GM18499 (cell line): ENCODE measurements around the gene F8.
"Not testable (repeated sequence)": the region's sequence is repeated elsewhere in the genome, so short reads cannot be mapped to it uniquely, and the experiment has no call there.

Experiments
- ATAC-seq: cut with Tn5 transposase; IDR thresholded peaks from one replicate; pipeline ENCODE4 v1.9.1; 2021; ENCODE audit warnings: moderate number of reproducible peaks; ENCODE audit not compliant: insufficient read depth, unreplicated experiment

The F8 gene

DNA sequence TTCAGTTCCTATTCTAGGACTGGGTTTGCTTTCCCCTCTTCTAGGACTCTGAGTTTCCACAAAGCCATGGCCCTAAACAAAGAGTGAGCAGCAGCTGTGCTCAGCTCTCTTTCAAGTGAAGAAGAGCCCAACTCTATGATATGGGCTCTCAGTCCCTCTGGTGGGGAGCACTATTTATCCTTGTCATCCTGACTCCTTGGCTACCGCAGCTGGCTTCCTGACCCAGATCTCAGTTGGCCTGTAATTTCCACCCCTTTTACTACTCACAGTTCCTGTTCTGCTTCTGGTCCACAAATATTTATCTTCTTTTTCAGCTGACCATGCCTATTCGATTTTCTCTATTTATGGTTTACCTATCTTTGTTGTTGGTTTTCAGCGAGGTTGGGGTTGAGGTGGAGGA lies 33.8 kb downstream of the F8 start:
- ATAC-seq: no peak

GRCh38 chrX:154987940-154988339 lies 34.6 kb downstream of the F8 start:
- no peak for ATAC-seq

- no peak for ATAC-seq
These were observed 35.5 kb downstream of the F8 start for GRCh38 chrX:154986826-154987575.

DNA sequence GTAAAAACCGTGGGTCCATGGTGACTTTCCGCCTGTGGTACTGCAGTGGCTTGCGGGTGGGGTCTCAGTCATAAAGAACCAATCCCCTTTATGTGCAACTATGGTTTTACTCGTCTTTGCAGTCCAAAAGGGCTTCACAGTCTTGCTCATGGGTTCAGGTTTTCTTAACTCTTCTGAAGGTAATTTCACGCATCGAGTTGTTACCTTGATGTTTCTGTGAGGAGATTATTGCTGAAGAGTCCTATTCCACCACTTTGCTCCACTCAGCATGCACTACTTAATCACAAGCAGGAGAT lies 41.5 kb downstream of the F8 start:
- no peak for ATAC-seq

DNA sequence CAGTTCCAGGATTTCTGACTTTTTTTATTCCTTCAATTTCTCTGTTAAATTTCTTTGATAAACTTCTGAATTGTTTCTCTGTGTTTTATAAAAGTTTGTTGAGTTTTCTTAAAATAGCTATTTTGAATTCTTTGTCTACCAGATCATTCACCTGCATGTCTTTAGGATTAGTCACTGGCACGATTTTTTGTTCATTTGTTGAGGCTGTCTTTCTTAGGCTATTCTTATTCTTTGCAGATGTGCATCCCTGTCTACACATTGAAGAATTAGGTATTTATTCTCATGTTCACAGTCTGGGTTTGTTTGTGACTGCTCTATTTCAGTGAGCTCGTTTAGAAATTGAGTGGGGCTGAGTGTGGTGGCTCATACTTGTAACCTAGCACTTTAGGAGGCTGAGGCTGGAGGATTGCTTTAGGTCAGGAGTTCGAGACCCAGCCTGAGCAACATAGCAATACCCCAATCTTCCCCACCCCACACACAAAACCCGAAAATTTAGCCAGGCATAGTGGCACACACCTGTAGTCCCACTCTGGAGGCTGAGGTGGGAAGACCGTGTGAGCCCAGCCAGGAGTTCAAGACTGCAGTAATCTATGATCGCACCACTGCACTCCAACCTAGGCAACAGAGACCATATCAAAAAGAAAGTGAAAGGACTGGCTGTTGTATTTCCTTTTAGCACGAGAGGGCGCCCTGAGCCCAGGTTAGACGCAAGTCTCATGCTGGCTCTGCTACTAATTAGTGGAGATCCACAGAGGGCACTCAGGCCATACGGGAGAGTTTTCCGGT lies 42.0 kb downstream of the F8 start:
- peak; percentile 91 for ATAC-seq

DNA sequence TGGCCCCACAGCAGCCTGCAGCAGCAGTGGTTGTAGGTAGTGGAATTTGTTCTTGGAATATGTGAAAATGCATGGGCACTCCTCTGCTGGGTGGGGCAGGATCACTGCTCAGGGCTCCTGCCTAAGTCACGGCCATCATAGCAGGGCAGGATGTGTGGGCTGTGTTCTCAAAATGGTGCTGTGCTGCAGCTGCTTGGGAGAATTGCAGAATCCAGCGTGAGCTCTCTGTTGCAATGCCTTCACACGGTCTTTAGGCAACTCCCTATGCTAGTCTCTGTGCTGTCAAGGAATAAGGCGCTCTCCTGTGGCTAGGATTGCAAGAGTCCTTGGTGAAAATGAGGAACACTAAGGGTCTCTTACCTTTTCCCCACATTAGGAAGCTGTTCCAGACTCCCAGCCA lies 42.9 kb downstream of the F8 start:
- no peak for ATAC-seq

DNA sequence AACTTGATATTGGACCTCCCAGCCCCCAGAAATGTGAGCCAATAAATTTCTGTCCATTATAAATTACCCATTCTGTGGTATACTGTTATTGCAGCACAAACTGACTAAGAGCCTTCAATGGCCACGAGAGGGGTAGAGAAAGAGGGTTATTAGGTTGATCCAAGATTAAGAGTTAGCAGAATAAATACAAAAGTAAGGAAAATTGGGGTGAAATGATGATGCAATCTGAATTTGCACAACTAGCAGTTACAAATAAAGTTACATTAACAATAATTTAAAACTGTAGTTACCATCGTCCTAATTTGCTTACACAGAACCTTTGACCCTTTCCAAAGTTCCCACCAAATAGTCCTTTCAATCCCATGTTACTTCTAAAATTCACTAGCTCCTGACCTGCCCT lies 54.2 kb downstream of the F8 start:
- ATAC-seq: no peak

DNA sequence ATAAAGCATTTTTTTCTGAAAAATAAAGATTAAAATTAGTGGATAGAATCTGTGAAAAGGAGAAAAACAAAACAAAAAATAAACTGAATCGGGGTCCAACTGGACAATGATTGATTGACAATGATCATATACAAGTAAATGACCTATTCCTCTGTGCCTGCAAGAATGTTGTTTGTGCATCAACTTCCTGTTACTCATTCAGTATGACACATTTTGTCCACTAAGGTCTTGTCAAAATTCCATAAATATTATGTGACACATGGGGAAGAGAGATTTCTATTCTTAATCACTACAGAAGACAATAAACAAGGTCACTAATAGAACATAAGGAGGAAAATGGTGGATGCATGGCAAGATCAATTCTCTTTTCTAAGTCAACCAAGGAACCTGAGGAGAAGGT lies 54.9 kb downstream of the F8 start:
- no peak for ATAC-seq

DNA sequence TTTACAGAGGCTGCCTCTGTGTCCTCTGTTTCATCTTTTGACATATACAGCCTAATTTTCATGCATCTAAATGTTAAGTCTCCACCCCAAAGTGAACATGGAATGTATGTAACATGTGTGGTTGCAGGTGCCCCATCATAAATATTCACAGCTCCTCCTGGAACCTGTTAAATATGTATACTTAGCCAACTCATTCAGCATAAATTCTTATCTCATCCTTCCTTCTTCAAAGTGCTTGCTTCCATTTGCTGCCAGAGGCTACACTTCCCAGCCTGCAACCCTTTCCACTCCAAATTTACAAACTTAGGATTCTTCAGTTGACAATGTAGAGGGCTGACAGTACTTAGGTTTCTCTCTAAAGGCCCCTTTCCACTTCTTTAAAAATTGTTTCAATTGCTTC lies 60.6 kb downstream of the F8 start:
- no peak for ATAC-seq

DNA sequence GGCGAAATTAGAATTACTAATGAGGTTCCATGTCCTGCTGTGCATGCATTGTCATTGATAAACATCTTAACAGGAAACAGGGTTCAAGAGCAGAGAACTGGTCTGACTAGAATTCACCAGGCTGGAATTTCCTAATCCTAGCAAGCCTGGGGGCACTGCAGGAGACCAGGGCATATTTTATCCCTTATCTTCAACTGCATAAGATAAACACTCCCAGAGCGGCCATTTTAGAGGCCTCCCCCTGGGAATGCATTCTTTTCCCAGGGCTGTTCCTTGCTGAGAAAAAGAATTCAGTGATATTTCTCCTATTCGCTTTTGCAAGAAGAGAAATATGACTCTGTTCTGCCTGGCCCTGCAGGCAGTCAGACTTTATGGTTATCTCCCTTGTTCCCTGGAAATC lies 66.7 kb downstream of the F8 start:
- ATAC-seq: not testable (repeated sequence)

GRCh38 chrX:154939265-154939664 lies 83.3 kb downstream of the F8 start:
- not testable (repeated sequence) for ATAC-seq

DNA sequence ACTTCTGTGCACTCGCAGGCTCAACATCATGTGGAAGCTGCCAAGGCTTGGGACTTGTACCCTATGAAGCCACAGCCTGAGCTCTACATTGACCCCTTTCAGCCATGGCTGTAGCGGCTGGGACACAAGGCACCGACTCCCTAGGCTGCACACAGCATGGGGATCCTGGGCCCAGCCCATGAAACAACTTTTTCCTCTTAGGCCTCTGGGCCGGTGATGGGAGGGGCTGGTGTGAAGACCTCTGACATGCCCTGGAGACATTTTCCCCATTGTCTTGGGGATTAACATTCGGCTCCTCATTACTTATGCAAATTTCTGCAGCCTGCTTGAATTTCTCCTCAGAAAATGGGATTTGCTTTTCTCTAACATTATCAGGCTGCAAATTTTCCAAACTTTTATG lies 97.8 kb downstream of the F8 start:
- not testable (repeated sequence) for ATAC-seq

DNA sequence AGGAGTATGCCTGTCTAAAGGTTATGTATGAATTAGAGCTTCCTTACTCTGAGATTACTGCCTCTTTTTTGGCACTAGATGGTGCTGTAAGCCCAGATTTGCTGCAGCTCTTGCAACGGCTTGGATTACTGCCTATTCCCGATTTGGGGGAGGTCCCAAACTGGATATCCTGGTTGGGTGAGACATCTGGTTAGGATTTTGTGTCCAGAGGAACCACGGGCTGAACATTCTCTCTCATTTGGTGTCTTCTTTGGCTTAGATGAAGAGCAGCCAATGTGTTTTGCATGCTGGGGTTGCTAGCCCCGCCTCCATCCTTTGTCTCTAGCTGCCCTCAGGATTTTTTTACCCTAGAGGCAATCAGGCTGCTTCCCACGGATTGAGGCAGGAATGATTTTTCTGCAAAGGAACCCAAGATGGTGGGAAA lies 104.5 kb downstream of the F8 start:
- no peak for ATAC-seq

- ATAC-seq: no peak
These were observed 108.5 kb downstream of the F8 start for GRCh38 chrX:154914052-154914451.

GRCh38 chrX:154910528-154910927 lies 112.0 kb downstream of the F8 start:
- not testable (repeated sequence) for ATAC-seq

DNA sequence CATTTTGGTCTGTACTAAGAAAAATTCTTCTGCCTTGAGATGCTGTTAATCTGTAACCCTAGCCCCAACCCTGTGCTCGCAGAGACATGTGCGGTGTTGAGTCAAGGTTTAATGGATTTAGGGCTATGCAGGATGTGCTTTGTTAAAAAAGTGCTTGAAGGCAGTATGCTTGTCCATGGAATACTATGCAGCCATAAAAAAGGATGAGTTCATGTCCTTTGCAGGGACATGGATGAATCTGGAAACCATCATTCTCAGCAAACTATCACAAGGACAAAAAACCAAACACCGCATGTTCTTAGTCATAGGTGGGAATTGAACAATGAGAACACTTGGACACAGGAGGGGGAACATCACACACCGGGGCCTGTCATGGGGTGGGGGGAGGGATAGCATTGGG lies 112.5 kb downstream of the F8 start:
- ATAC-seq: not testable (repeated sequence)

GRCh38 chrX:154908821-154909220 lies 113.7 kb downstream of the F8 start:
- ATAC-seq: no peak

GRCh38 chrX:154902408-154902807 lies 120.1 kb downstream of the F8 start:
- no peak for ATAC-seq

DNA sequence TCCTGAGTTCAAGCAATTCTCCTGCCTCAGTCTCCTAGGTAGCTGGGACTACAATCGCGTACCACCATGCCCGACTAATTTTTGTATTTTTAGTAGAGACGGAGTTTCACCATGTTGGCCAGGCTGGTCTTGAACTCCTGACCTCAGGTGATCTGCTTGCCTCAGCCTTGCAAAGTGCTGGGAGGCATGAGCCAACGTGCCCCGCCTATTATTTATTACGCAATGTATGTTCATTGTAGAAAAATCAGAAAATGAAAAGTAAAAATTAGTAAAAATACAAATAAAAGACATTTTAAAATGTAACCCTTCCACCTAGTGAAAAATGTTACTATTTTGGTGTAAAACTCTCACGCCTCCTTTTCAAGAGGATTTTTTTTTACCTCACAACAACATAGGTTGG lies 122.2 kb downstream of the F8 start:
- no peak for ATAC-seq

DNA sequence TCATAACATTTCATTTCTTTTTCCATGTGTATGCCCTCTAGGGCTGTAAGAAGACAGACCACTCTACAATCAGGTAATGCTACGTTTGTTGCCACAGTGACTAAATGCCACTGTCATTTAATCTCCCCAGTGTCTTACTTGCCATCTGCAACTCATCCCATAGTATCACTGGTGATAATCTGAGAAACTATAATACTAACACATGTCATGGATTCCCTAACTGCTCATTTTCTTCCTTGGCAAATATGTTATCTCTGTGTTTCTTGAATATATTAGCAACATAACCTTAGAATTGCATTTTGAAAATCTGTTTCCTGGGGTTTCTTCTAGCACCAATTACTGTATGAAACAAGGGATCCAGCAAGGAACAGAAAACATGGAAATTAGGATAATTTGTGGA lies 130.2 kb downstream of the F8 start:
- no peak for ATAC-seq

DNA sequence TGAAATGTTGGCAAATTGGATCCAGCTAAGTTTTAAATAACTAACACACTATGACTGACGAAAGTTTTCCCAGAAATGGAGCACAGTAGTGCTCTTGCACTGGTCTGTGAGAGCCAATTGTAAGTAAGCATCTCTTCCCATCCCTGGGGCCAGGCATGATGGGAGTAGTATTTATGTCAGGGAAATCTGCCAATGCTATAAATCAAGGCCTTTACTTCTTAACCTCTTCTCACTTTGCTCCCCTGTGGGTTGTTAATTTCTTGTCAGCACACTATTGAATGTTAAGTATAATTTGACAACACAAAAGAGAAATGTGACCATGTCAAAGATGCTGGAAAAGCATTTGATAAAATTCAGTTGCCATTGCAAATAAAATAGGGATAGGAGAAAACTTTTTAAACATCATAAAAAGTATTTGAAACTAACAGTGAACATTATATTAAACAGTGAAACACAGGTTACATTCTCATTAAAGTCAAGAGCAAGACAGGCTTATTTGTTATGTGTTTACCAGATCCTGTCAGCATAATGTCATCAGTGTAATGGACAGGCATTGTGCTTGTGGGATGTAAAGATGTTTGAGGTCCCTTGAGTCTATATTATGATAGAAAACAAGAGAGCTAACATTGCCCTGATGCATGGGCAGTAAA lies 131.4 kb downstream of the F8 start:
- no peak for ATAC-seq
